ENCODE measurements around the gene CRYBA4.

CRYBA4 gene

GRCh38 chr22:26631282-26631681, 9.5 kb downstream of the CRYBA4 start:
- no peak for TF ChIP-seq CTCF (conservative IDR thresholded peaks at IDR 0.05; ENCODE audit: low read depth, low read length)
- Histone ChIP-seq H3K79me2 (ENCODE audit: insufficient read depth, low read depth) (no peaks in the 10 kb centered on the region), H3K27me3 (ENCODE audit: insufficient read depth, low read depth) (no peaks in the 10 kb centered on the region), H3K36me3 (ENCODE audit: insufficient read depth) (no peaks in the 10 kb centered on the region), H3K27ac (no peak overlapping the region), H3K4me3 (IDR thresholded peaks at IDR 0.05; ENCODE audit: insufficient read depth, low read depth, low read length) (no peak overlapping the region), H4K20me1 (ENCODE audit: insufficient read depth) (no peaks in the 10 kb centered on the region), H2AFZ (ENCODE audit: low read depth) (no peak overlapping the region), H3K4me1 (ENCODE audit: low read depth, poor library complexity, severe bottlenecking) (peaks cover 23% of the 10 kb centered on the region), H3K4me2 (no peak overlapping the region), H3K9ac (no peak overlapping the region)

- H3K4me1 ChIP-seq (ENCODE audit: low read depth, poor library complexity, severe bottlenecking) = peaks cover 13% of the 10 kb centered on the region
- TF ChIP-seq CTCF (conservative IDR thresholded peaks at IDR 0.05; ENCODE audit: low read depth, low read length) = no peak
- H3K27me3 ChIP-seq (ENCODE audit: insufficient read depth, low read depth) = no peaks in the 10 kb centered on the region
- no peak overlapping the region for H2AFZ ChIP-seq (ENCODE audit: low read depth)
- H3K4me2 ChIP-seq = no peak overlapping the region
- H3K36me3 ChIP-seq (ENCODE audit: insufficient read depth) = no peaks in the 10 kb centered on the region
- H3K9ac ChIP-seq = no peak overlapping the region
- H3K4me3 ChIP-seq (IDR thresholded peaks at IDR 0.05; ENCODE audit: insufficient read depth, low read depth, low read length) = no peak overlapping the region
- no peaks in the 10 kb centered on the region for H3K79me2 ChIP-seq (ENCODE audit: insufficient read depth, low read depth)
- no peaks in the 10 kb centered on the region for H4K20me1 ChIP-seq (ENCODE audit: insufficient read depth)
- no peak overlapping the region for H3K27ac ChIP-seq
These were observed 10.8 kb downstream of the CRYBA4 start for GRCh38 chr22:26632422-26633155.

GRCh38 chr22:26634189-26634588, 12.4 kb downstream of the CRYBA4 start:
- peaks cover 9% of the 10 kb centered on the region for H3K4me1 ChIP-seq (ENCODE audit: low read depth, poor library complexity, severe bottlenecking)
- no peaks in the 10 kb centered on the region for H4K20me1 ChIP-seq (ENCODE audit: insufficient read depth)
- no peaks in the 10 kb centered on the region for H3K79me2 ChIP-seq (ENCODE audit: insufficient read depth, low read depth)
- no peak for TF ChIP-seq CTCF (conservative IDR thresholded peaks at IDR 0.05; ENCODE audit: low read depth, low read length)
- H3K36me3 ChIP-seq (ENCODE audit: insufficient read depth) = no peaks in the 10 kb centered on the region
- H2AFZ ChIP-seq (ENCODE audit: low read depth) = no peak overlapping the region
- no peak overlapping the region for H3K4me2 ChIP-seq
- no peaks in the 10 kb centered on the region for H3K27me3 ChIP-seq (ENCODE audit: insufficient read depth, low read depth)
- no peak overlapping the region for H3K9ac ChIP-seq
- no peak overlapping the region for H3K27ac ChIP-seq
- H3K4me3 ChIP-seq (IDR thresholded peaks at IDR 0.05; ENCODE audit: insufficient read depth, low read depth, low read length) = no peak overlapping the region

GRCh38 chr22:26635117-26635516, 13.4 kb downstream of the CRYBA4 start:
- no peak overlapping the region for H2AFZ ChIP-seq (ENCODE audit: low read depth)
- peaks cover 11% of the 10 kb centered on the region for H3K4me1 ChIP-seq (ENCODE audit: low read depth, poor library complexity, severe bottlenecking)
- no peak overlapping the region for H3K4me3 ChIP-seq (IDR thresholded peaks at IDR 0.05; ENCODE audit: insufficient read depth, low read depth, low read length)
- H3K27ac ChIP-seq = no peak overlapping the region
- no peaks in the 10 kb centered on the region for H3K36me3 ChIP-seq (ENCODE audit: insufficient read depth)
- no peaks in the 10 kb centered on the region for H3K27me3 ChIP-seq (ENCODE audit: insufficient read depth, low read depth)
- H3K4me2 ChIP-seq = no peak overlapping the region
- no peaks in the 10 kb centered on the region for H3K79me2 ChIP-seq (ENCODE audit: insufficient read depth, low read depth)
- no peaks in the 10 kb centered on the region for H4K20me1 ChIP-seq (ENCODE audit: insufficient read depth)
- TF ChIP-seq CTCF (conservative IDR thresholded peaks at IDR 0.05; ENCODE audit: low read depth, low read length) = no peak
- H3K9ac ChIP-seq = no peak overlapping the region
